Activated gamma-delta T cell (primary cell): ENCODE data around the gene PDE2A.

Experiments used
- DNase-seq: peaks from one replicate; lab custom pipeline; 2025; lab: John Stamatoyannopoulos, UW

The PDE2A gene

GRCh38 chr11:72635933-72636332 lies 38.3 kb downstream of the PDE2A start:
- DNase-seq = no peak

- no peak for DNase-seq
Observed at GRCh38 chr11:72635309-72635915, 38.8 kb downstream of the PDE2A start.

GRCh38 chr11:72634472-72635095 lies 39.6 kb downstream of the PDE2A start:
- DNase-seq = no peak

- no peak for DNase-seq
Observed at GRCh38 chr11:72634016-72634415, 40.2 kb downstream of the PDE2A start.

- no peak for DNase-seq
Observed at GRCh38 chr11:72633068-72633467, 41.2 kb downstream of the PDE2A start.

GRCh38 chr11:72631806-72632731 lies 42.2 kb downstream of the PDE2A start:
- no peak for DNase-seq

- DNase-seq = no peak
Observed at GRCh38 chr11:72630104-72630852, 43.9 kb downstream of the PDE2A start.

- no peak for DNase-seq
Observed at GRCh38 chr11:72629266-72629665, 45.0 kb downstream of the PDE2A start.

GRCh38 chr11:72627594-72628281 lies 46.5 kb downstream of the PDE2A start:
- DNase-seq = no peak

- DNase-seq = no peak
Observed at GRCh38 chr11:72626414-72626936, 47.7 kb downstream of the PDE2A start.

- DNase-seq = no peak
Observed at GRCh38 chr11:72625691-72626413, 48.4 kb downstream of the PDE2A start.

GRCh38 chr11:72624496-72625201 lies 49.6 kb downstream of the PDE2A start:
- no peak for DNase-seq

GRCh38 chr11:72623052-72623451 lies 51.2 kb downstream of the PDE2A start:
- DNase-seq = no peak

- no peak for DNase-seq
Observed at GRCh38 chr11:72621008-72621610, 53.1 kb downstream of the PDE2A start.

GRCh38 chr11:72618803-72619202 lies 55.4 kb downstream of the PDE2A start:
- DNase-seq = no peak

- no peak for DNase-seq
Observed at GRCh38 chr11:72617080-72617762, 57.0 kb downstream of the PDE2A start.

GRCh38 chr11:72616655-72617054 lies 57.6 kb downstream of the PDE2A start:
- DNase-seq = no peak

GRCh38 chr11:72615329-72615728 lies 58.9 kb downstream of the PDE2A start:
- no peak for DNase-seq

GRCh38 chr11:72614381-72614780 lies 59.8 kb downstream of the PDE2A start:
- DNase-seq = no peak
